ENCODE results near the gene PPARG. TPM values are rescaled to one million over a fixed set of nuclear protein-coding genes. Genes with fewer than 3 reads are reported as not detected.

The PPARG gene
- total RNA-seq, 1 donor from 2014 or later = 80.7 TPM

GRCh38 chr3:12356996-12357395 is 68.1 kb downstream of the PPARG start:
- Histone ChIP-seq H3K36me3 (no peaks in the 10 kb centered on the region), H3K4me1 (no peaks in the 10 kb centered on the region), H3K4me3 (no peak overlapping the region), H3K9me3 (no peaks in the 10 kb centered on the region), H3K27me3 (no peaks in the 10 kb centered on the region), H3K27ac (no peak overlapping the region)
- ATAC-seq (peak; percentile 90), DNase-seq (no peak)
- intact Hi-C loops (cut with DNase I) = no loop called here
- TF ChIP-seq, protein P1, sequence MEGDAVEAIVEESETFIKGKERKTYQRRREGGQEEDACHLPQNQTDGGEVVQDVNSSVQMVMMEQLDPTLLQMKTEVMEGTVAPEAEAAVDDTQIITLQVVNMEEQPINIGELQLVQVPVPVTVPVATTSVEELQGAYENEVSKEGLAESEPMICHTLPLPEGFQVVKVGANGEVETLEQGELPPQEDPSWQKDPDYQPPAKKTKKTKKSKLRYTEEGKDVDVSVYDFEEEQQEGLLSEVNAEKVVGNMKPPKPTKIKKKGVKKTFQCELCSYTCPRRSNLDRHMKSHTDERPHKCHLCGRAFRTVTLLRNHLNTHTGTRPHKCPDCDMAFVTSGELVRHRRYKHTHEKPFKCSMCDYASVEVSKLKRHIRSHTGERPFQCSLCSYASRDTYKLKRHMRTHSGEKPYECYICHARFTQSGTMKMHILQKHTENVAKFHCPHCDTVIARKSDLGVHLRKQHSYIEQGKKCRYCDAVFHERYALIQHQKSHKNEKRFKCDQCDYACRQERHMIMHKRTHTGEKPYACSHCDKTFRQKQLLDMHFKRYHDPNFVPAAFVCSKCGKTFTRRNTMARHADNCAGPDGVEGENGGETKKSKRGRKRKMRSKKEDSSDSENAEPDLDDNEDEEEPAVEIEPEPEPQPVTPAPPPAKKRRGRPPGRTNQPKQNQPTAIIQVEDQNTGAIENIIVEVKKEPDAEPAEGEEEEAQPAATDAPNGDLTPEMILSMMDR (IDR thresholded peaks at IDR 0.05) = no peak

GRCh38 chr3:12357456-12357855 is 68.6 kb downstream of the PPARG start:
- ATAC-seq (no peak), DNase-seq (no peak)
- TF ChIP-seq, protein P1 (IDR thresholded peaks at IDR 0.05) = no peak
- Histone ChIP-seq H3K27ac (no peak overlapping the region), H3K4me3 (no peak overlapping the region), H3K27me3 (no peaks in the 10 kb centered on the region), H3K36me3 (no peaks in the 10 kb centered on the region), H3K9me3 (no peaks in the 10 kb centered on the region), H3K4me1 (no peaks in the 10 kb centered on the region)
- intact Hi-C loops (cut with DNase I) = no loop called here

DNA sequence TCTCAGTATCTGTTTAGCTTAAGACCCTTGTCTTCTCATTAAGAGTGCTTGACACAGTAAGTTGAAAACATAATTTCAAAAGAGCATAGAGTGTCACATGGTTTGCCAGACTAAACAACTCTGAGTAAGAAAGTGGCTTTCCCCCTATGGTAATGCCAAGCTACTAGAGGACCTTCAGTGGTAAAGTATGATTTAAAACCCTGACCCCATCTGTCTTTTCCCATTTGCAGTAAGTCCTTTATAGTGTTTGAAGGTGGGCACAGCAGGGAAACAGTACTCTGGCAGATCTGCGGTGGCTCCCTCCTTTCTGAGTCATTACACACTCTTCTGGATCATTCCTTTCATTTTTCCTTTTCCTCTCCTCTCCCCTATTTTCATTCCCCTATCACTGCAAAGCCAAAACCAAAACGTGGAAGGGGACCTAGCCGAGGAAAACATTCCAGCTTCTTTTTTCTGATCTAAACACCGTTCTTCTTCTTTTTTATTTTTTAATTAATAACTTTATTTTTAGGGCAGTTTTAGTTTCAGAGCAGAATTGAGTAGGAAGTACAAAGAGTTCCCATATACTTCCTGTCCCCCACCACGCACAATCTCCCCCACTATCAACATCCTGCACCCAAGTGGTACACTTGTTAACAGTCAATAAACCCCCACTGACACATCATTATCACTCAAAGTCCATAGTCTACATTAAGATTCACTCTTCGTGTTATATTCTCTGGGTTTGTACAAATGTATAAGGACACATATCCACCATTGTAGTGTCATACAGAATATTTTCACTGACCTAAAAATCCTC is 74.7 kb downstream of the PPARG start:
- TF ChIP-seq, protein P1 (IDR thresholded peaks at IDR 0.05) = no peak
- peak; percentile 29 for ATAC-seq
- no peak overlapping the region for H3K4me3 ChIP-seq

DNA sequence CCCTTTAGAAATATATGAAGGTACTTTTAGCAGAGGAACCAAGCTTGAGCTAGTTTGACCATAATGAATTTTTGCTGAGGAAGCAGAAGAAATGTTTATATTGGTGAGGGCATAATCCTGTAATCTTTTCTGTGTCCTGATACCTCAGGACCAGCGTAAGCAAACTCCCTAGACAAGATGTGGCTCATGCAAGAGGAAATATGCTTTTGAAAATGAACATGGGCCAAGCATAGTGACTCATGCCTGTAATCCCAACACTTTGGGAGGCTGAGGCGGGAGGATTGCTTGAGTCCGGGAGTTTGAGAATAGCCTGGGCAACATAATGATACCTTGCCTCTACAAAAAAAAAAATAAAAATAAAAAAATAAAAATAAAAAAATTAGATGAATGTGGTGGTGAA is 78.5 kb downstream of the PPARG start:
- intact Hi-C loops (cut with DNase I) = no loop called here
- Histone ChIP-seq H3K27me3 (no peaks in the 10 kb centered on the region), H3K36me3 (no peaks in the 10 kb centered on the region), H3K4me1 (peaks cover 8% of the 10 kb centered on the region), H3K9me3 (no peaks in the 10 kb centered on the region), H3K27ac (no peak overlapping the region), H3K4me3 (no peak overlapping the region)
- TF ChIP-seq, protein P1 (IDR thresholded peaks at IDR 0.05) = no peak
- DNase-seq (no peak), ATAC-seq (peak; percentile 23)

More for the DNA sequence above, 74.7 kb downstream of the PPARG start:
- no peaks in the 10 kb centered on the region for H3K36me3 ChIP-seq
- H3K4me1 ChIP-seq = peaks cover 4% of the 10 kb centered on the region
- H3K9me3 ChIP-seq = no peaks in the 10 kb centered on the region
- no peak overlapping the region for H3K27ac ChIP-seq
- no peak for DNase-seq
- intact Hi-C loops (cut with DNase I) = no loop called here
- H3K27me3 ChIP-seq = no peaks in the 10 kb centered on the region

DNA sequence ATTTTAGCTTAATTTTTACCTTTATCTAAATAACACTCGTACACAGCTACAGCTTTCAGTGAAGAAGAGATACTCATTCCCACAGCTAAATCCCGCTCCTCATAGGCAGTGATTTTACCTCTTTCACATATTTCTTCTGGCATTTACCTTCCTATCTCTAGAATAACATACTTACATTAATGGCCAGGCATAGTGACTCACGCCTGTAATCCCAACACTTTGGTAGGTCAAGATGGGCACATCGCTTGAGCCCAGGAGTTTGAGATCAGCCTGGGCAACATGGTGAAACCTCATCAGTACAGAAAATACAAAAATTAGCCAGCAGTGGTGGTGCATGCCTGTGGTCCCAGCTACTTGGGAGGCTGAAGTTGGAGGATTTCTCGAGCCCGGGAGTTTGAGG is 80.2 kb downstream of the PPARG start:
- Histone ChIP-seq H3K27ac (no peak overlapping the region), H3K4me3 (no peak overlapping the region), H3K4me1 (peaks cover 4% of the 10 kb centered on the region), H3K9me3 (no peaks in the 10 kb centered on the region), H3K36me3 (no peaks in the 10 kb centered on the region), H3K27me3 (peaks cover 5% of the 10 kb centered on the region)
- intact Hi-C loops (cut with DNase I) = no loop called here
- TF ChIP-seq, protein P1 (IDR thresholded peaks at IDR 0.05) = no peak
- DNase-seq (no peak), ATAC-seq (no peak)

Data from upper lobe of right lung (tissue), 1 donor.